Measurements from ENCODE around the gene CPB1.

The CPB1 gene

GRCh38 chr3:148852271-148852992 lies 24.8 kb downstream of the CPB1 start:
- TF ChIP-seq, protein P1, sequence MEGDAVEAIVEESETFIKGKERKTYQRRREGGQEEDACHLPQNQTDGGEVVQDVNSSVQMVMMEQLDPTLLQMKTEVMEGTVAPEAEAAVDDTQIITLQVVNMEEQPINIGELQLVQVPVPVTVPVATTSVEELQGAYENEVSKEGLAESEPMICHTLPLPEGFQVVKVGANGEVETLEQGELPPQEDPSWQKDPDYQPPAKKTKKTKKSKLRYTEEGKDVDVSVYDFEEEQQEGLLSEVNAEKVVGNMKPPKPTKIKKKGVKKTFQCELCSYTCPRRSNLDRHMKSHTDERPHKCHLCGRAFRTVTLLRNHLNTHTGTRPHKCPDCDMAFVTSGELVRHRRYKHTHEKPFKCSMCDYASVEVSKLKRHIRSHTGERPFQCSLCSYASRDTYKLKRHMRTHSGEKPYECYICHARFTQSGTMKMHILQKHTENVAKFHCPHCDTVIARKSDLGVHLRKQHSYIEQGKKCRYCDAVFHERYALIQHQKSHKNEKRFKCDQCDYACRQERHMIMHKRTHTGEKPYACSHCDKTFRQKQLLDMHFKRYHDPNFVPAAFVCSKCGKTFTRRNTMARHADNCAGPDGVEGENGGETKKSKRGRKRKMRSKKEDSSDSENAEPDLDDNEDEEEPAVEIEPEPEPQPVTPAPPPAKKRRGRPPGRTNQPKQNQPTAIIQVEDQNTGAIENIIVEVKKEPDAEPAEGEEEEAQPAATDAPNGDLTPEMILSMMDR (IDR thresholded peaks at IDR 0.05; ENCODE audit: control insufficient read depth, extremely low read depth, insufficient read depth), result no peak
- no peak for DNase-seq (ENCODE audit: low read depth)
- H3K4me3 ChIP-seq (ENCODE audit: low read depth, low read length), result no peak overlapping the region

DNA sequence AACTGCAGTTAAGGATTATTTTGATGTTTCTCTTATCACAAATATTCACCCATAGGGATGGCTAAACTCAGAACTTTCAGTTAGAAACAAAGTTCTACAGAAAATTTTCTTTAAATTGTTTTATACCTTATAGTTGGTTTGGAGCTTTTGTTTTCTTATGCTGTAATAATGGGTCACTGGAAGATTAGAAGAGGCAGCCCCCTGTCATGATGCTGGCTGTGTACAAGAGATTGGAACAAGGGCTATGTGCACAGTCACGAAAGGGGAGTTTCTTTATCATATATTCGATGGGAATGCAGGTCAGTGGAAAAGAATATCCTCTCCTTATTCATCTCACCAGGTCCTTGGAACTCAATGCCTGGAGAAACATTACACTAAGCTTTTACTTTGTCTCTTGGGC lies 25.5 kb downstream of the CPB1 start:
- DNase-seq (ENCODE audit: low read depth), result no peak
- no peak overlapping the region for H3K4me3 ChIP-seq (ENCODE audit: low read depth, low read length)
- TF ChIP-seq, protein P1 (IDR thresholded peaks at IDR 0.05; ENCODE audit: control insufficient read depth, extremely low read depth, insufficient read depth), result no peak

DNA sequence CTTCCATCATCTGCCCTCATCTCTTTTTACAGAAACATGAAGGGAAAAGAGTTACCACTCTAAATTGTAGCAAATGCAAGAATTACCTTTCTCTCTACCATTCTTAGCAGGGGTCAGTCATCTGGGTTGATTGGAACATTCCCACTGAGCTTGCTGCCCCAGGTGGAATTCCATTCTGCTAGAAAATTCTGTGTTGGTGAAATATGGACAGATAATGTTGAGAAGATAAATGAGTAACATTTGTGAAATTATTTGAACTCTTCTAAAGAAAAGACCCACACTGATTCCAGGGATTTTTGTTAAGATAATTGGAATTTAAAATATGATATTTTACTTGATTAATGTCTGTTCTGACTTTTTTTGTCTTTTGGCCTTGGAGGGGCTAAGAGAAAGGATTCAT lies 26.4 kb downstream of the CPB1 start:
- no peak for DNase-seq (ENCODE audit: low read depth)
- no peak overlapping the region for H3K4me3 ChIP-seq (ENCODE audit: low read depth, low read length)

GRCh38 chr3:148856384-148856783 lies 28.8 kb downstream of the CPB1 start:
- no peak overlapping the region for H3K4me3 ChIP-seq (ENCODE audit: low read depth, low read length)
- DNase-seq (ENCODE audit: low read depth), result no peak
- TF ChIP-seq, protein P1 (IDR thresholded peaks at IDR 0.05; ENCODE audit: control insufficient read depth, extremely low read depth, insufficient read depth), result no peak

More for the DNA sequence above, 26.4 kb downstream of the CPB1 start:
- TF ChIP-seq, protein P1 (IDR thresholded peaks at IDR 0.05; ENCODE audit: control insufficient read depth, extremely low read depth, insufficient read depth), result no peak

DNA sequence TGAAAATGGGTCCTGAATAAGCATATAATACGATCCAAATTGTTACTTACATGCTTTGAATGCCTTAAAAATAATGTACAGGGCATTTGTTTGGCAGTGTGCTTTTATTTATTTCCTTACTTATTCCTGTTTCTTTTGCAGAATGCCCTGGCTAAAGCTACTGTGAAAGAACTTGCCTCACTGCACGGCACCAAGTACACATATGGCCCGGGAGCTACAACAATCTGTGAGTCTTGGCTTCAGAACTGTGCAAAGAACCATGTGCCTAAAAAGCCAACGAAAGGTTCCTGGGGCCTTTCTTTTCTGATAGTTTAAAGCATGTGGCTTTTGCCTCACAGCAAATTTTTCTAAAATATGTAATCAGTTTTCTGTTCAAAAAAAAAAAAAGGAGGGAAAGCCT lies 29.7 kb downstream of the CPB1 start:
- TF ChIP-seq, protein P1 (IDR thresholded peaks at IDR 0.05; ENCODE audit: control insufficient read depth, extremely low read depth, insufficient read depth), result no peak
- H3K4me3 ChIP-seq (ENCODE audit: low read depth, low read length), result no peak overlapping the region
- DNase-seq (ENCODE audit: low read depth), result no peak

GRCh38 chr3:148861277-148861869 lies 33.8 kb downstream of the CPB1 start:
- H3K4me3 ChIP-seq (ENCODE audit: low read depth, low read length), result no peak overlapping the region
- peak; percentile 22 for DNase-seq (ENCODE audit: low read depth)
- TF ChIP-seq, protein P1 (IDR thresholded peaks at IDR 0.05; ENCODE audit: control insufficient read depth, extremely low read depth, insufficient read depth), result peak; percentile 64

Data from LNCaP clone FGC (cell line).